ENCODE results near the gene MUCL3.

Gene MUCL3

DNA sequence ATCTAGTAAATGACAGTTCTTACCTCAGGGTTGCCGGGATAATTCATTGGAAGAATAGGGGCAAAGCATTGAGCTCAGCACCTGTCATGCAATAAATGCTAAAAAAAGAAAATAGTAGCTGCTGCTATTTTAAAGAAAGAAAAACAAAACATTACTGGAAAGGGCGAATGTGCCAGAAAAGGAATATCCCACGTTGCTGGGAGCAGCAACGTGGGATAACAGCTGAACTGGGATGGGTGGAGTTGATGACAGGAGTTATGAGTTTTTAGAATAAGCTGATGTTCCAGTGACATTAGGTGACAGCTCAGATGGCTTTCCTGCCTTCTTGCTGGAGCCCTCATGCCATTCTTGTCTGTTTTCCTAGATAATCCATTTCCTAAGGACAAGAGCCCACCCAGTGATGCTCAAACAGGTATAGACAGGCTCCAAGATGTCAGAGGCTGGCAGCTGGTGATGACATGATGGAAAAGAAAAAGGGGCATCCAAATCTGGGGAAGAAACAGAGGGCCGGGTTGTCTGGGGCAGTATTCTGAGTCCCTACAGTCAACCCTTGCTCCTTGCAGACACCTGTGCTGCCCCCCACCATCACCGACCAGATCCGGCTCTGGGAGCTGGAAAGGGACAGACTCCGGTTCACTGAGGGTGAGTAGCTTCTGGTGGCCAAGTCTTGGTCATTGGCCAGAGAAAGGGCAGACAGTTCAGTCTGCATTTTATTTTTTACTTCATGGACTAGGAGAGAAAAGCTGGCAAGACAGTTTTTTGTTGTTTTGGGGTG, 27.8 kb upstream of the MUCL3 start:
- no peak overlapping the region for H3K4me3 ChIP-seq (ENCODE audit: low read length)
- TF ChIP-seq, protein P1, sequence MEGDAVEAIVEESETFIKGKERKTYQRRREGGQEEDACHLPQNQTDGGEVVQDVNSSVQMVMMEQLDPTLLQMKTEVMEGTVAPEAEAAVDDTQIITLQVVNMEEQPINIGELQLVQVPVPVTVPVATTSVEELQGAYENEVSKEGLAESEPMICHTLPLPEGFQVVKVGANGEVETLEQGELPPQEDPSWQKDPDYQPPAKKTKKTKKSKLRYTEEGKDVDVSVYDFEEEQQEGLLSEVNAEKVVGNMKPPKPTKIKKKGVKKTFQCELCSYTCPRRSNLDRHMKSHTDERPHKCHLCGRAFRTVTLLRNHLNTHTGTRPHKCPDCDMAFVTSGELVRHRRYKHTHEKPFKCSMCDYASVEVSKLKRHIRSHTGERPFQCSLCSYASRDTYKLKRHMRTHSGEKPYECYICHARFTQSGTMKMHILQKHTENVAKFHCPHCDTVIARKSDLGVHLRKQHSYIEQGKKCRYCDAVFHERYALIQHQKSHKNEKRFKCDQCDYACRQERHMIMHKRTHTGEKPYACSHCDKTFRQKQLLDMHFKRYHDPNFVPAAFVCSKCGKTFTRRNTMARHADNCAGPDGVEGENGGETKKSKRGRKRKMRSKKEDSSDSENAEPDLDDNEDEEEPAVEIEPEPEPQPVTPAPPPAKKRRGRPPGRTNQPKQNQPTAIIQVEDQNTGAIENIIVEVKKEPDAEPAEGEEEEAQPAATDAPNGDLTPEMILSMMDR (IDR thresholded peaks at IDR 0.05; ENCODE audit: insufficient read depth, low read depth, low read length, missing control alignments) = no peak
- DNase-seq (ENCODE audit: low read depth) = no peak

DNA sequence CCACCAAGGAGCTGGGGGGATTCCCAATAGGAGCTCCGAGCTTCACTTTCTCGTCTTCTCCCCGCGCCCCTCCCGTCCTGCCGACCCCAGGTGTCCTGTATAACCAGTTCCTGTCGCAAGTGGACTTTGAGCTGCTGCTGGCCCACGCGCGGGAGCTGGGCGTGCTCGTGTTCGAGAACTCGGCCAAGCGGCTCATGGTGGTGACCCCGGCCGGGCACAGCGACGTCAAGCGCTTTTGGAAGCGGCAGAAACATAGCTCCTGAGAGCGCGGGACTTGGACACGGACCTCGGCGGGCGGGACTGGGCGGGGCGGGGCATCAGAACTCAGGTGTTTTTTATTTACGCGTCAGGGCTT, 27.1 kb upstream of the MUCL3 start:
- no peak for DNase-seq (ENCODE audit: low read depth)
- peak overlapping the region; percentile 29 for H3K4me3 ChIP-seq (ENCODE audit: low read length)
- TF ChIP-seq, protein P1 (IDR thresholded peaks at IDR 0.05; ENCODE audit: insufficient read depth, low read depth, low read length, missing control alignments) = no peak

DNA sequence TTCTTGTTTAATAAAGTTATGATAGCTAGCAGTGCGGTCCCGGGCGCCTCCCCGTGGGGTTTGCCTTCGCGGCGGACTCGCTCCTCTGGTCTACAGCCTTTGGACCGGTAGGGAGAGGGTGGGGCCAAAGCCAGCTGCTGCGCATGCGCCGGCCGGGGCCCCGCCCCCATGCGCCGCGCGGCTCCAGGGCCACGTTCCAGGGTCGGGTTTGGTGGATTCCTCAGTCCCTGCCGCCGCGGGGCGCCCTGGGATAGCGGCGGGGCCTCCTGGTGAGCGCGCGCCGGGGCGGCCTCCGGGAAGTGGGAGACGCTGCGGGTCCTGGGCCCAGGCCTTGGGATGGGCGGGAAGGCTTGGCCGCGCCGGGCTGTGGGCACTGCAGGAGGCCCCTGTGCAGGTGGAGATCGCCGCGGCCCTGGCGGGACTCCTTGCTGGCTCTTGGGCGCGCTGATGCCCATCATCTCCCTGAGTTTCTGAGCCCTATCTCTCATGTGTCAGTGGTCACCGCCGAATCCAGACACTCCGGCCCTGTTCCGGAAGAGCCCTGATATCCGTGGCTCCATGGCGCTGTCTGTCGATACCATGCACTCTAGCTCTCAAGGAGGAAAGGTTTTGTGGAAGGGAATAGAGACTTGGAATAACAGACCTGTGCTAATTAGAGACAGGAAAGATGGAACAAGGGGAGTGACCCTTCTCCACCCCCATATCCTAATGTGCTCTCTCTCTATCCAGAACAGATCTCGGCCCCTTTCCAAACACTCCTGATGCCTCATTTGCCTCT, 26.5 kb upstream of the MUCL3 start, which contains the start of gene VARS2:
Gene VARS2 (plus strand): TSS at position 163 of the 778 bp plus-strand sequence. CDS start 599 bp downstream, at position 762.
- peak; percentile 94 for DNase-seq (ENCODE audit: low read depth)
- TF ChIP-seq, protein P1 (IDR thresholded peaks at IDR 0.05; ENCODE audit: insufficient read depth, low read depth, low read length, missing control alignments) = peak; percentile 53
- peak within 1 kb of the TSS; percentile 48 for H3K4me3 ChIP-seq (ENCODE audit: low read length)

DNA sequence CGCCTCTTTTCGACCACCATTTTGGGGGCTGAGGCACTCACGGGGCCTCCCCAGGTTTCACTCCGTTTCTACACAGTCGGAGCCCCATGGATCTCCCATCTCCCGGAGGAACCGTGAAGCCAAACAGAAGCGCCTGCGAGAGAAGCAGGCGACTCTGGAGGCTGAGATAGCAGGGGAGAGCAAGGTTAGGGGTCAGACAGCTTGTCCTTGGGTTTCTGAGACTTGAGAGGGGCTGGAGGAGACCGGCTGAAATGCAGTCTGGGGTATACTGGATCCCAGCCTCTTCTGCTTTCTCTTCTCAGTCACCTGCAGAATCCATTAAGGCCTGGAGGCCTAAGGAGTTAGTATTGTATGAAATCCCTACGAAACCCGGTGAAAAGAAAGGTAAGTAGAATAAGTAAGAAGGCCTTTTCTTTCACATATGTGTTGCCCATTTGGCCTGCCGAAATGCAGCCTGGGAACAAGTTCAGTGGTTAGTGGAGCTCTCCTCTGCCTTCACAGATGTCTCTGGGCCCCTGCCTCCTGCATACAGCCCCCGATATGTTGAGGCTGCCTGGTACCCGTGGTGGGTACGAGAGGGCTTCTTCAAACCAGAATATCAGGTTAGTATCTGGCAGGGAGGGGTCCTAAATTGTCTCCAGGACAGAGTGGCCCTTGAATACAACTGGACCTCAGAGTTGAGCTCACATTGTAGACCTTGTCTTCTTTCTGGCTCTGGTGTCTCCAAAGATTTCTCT, 25.8 kb upstream of the MUCL3 start:
- TF ChIP-seq, protein P1 (IDR thresholded peaks at IDR 0.05; ENCODE audit: insufficient read depth, low read depth, low read length, missing control alignments) = no peak
- no peak for DNase-seq (ENCODE audit: low read depth)
- H3K4me3 ChIP-seq (ENCODE audit: low read length) = peak overlapping the region; percentile 48

DNA sequence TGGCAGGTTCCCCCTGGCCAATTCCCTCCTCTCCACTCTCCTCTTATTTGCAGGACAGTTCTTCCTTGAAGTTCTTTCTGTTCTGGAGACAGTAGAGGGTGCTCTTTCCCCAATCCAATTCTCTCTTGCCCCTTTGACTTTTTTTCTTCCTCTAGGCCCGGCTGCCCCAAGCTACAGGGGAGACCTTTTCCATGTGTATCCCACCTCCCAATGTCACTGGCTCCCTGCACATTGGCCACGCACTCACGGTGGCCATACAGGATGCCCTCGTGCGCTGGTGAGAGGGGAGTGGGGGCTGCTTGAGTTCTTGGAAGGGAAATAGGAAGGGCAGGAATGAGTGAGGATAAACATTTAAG, 25.2 kb upstream of the MUCL3 start:
- DNase-seq (ENCODE audit: low read depth) = peak; percentile 74
- no peak overlapping the region for H3K4me3 ChIP-seq (ENCODE audit: low read length)
- TF ChIP-seq, protein P1 (IDR thresholded peaks at IDR 0.05; ENCODE audit: insufficient read depth, low read depth, low read length, missing control alignments) = peak; percentile 79

DNA sequence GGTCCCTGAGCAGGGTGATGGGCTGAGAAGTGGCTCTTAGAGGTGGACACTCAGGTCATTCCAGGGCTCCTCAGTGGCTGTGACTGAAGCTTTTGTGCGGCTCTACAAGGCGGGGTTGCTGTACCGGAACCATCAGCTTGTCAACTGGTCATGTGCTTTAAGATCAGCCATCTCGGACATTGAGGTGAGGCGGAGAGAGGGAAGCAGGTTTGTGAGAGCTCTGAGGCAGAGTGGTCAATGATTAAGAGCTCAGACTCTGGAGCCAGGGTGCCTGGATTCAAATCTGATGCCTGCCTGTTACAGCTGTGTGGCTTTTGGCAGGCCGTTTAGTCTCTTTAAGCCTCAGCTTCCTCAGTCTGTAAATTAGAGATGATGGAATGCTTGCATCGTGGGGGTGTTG, 23.7 kb upstream of the MUCL3 start:
- no peak for DNase-seq (ENCODE audit: low read depth)
- TF ChIP-seq, protein P1 (IDR thresholded peaks at IDR 0.05; ENCODE audit: insufficient read depth, low read depth, low read length, missing control alignments) = no peak

More for the DNA sequence above, 23.7 kb upstream of the MUCL3 start:
- H3K4me3 ChIP-seq (ENCODE audit: low read length) = no peak overlapping the region

All from epithelial cell of esophagus (primary cell).